ENCODE data around the gene SNRPD3.
A peak's percentile ranks its signal among the peaks of the same experiment; 100 is the strongest.
"Not testable (repeated sequence)": the region's sequence is repeated elsewhere in the genome, so short reads cannot be mapped to it uniquely, and the experiment has no call there.

Gene SNRPD3

DNA sequence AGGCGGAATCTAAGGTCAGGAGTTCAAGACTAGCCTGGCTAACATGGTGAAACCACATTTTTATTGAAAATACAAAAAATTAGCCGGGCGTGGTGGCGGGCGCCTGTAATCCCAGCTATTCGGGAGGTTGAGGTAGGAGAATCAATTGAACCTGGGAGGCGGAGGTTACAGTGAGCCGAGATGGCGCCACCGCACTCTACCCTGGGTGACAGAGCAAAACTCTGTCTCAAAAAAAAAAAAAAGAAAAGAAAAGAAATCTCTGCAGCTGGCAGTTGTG lies 37.7 kb downstream of the SNRPD3 start:
- not testable (repeated sequence) for DNase-seq

DNA sequence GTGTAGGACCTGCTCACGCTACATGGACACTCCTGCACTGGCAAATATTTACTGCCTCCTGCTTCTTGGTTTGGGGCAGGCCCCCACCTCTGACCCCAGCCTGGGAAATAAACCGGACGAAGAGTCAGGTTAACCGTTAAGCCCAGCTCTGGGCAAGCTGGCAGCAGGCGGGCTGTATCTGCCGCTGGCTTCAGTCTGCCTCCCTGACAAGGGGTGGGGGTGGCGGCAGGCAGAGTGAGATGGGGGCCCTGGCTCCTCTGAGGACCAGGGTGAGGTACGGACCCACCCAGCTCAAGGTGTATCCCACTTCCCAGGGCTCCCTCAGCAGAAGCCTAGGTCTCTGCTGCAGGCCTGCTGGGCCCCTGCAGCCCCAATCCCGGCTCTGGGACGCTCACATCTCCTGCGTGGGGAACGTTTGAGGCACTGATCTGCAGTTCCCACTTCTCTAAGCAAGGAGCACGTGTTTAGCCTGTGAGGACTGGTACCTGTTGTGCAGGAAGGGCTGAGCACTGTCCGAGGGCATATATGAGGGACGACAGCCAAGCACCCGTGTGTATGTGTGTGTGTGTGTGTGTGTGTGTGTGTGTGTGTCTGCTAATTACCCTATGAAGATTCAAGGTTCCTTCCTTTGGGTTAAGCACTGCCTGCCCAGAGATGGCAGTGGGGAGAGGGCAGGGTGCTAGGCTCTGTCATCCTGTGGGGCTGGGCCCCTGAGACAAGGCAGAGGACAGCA lies 38.2 kb downstream of the SNRPD3 start:
- DNase-seq = no peak

DNA sequence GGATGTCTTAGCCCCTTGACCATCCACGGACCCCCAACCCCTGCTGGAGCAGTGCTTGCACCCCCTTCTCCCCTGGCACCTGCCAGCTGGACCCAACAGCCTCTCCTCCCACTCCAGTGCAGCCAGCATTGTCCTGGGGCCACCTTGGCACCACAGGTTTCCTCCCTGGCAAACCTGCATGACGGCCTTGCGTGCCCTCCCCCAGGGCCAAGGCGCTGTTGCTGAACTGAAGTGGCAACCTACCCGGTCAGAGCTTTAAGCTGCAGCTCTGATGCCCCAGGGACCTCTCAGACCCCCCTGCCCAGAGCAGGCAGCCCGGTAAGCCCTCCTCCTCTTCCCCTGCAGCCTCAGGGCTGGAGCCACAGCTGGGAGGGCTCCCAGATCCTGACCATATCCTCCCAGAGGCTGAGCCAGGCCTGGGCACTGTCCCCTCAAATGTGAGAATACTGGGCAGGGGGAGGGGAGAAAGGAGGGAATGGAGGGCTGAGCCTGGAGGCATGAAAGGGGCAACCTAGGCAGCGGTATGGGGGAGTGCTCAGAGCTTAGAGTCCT lies 38.8 kb downstream of the SNRPD3 start:
- no peak for DNase-seq

DNA sequence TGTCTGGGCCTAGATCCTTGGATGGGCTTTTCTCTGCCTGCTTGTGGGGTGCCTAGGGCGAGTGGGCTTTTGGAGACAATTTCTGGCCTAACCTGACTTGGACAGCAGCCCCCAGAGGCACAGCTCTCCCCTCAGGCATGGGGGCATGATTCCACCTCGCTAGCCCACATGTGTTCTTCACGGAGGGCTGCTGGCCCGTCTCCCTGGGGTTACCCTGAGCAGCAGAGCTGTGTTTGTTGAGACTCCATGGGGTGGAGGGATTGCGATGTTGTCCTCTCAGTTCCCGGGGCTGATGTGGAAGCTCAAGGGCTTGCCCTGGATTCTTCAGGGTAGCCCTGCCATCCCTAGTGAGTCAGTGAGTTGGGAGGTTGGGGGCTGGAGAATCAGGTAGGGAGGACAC lies 39.4 kb downstream of the SNRPD3 start:
- no peak for DNase-seq

DNA sequence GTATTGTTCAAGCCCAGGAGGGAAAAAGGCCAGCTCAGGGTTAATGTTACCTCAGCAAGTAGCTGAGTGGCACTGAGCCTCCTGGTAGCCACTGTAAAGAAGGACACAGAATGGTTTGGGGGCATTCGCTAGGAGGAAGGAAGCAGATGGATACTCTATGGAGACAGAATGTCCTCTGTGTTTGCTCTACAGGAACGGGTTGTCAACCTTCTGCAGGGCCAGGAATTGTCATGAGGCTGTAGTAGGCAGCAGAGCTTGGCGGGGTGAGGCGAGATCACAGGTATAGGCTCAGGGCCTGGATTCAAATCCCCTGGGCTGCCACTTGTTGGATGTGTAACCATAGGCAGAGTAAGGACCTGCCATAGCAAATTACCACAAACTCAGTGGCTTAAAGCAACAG lies 40.1 kb downstream of the SNRPD3 start:
- no peak for DNase-seq

DNA sequence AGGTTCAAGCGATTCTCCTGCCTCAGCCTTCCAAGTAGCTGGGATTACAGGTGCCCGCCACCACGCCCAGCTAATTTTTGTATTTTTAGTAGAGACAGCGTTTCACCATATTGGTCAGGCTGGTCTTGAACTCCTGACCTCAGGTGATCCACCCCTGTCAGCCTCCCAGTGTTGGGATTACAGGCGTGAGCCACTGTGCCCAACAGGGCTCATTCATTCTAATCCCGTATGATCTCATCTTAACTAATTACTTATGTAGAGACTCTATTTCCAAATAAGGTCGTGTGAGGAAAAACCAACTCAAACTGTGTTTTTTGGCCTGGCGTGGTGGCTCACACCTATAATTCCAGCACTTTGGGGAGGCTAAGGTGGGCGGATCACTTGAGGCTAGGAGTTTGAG lies 41.3 kb downstream of the SNRPD3 start:
- not testable (repeated sequence) for DNase-seq

DNA sequence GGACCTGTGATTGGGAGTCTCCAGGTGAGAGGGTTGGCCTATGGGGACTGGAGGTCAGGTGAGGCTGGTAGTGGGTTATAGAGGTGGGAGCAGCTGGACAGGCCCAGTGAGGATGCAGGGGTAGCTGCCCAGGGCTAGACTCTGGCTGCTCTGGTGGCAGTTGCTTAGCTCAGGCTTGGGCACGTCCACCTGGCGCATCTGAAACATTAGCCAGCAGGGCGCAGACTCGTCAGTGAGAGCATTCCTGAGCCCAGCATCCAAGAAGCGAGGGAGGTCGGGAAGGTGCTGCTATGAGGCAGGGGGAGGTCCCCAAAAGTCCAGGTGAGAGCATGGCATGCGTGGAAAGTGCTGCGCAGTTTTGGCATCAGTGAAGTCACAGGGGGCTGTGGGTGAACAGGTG lies 43.7 kb downstream of the SNRPD3 start:
- no peak for DNase-seq

DNA sequence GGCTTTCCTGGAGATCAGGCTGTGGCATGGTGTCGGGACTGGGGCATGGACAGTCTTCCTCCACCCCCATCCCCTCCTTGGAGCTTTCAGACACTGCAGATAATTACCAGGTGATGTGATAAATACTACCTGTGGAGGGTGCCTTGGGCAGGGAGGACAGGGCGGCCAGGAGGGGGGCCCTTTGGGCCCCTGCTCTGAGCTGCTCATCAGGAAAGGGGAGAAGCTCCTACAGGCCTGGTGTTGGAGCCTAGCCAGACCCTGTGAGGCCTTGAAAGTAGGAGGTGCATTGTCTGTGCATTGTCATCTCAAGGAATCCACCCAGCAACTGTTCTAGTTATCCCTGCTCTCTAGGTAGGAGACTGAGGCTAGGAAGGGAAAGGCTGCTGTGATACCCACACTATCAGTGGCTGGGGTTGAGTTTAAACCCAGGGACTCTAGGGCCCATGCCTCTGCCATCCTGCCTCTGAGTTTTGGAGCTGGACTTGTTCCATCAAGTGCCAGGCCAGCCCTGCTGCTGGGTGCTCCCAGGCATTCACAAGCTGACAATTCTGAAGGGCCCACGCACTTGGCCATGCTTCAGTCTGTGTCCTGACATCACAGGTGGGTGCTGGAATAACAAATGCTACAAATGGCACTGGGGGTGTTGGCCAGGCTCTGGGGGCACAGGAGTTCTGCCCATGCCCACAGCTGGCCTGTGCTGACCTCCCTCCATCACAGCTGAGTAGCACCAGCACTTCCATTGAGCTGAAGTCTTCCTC lies 44.3 kb downstream of the SNRPD3 start:
- not testable (repeated sequence) for DNase-seq

DNA sequence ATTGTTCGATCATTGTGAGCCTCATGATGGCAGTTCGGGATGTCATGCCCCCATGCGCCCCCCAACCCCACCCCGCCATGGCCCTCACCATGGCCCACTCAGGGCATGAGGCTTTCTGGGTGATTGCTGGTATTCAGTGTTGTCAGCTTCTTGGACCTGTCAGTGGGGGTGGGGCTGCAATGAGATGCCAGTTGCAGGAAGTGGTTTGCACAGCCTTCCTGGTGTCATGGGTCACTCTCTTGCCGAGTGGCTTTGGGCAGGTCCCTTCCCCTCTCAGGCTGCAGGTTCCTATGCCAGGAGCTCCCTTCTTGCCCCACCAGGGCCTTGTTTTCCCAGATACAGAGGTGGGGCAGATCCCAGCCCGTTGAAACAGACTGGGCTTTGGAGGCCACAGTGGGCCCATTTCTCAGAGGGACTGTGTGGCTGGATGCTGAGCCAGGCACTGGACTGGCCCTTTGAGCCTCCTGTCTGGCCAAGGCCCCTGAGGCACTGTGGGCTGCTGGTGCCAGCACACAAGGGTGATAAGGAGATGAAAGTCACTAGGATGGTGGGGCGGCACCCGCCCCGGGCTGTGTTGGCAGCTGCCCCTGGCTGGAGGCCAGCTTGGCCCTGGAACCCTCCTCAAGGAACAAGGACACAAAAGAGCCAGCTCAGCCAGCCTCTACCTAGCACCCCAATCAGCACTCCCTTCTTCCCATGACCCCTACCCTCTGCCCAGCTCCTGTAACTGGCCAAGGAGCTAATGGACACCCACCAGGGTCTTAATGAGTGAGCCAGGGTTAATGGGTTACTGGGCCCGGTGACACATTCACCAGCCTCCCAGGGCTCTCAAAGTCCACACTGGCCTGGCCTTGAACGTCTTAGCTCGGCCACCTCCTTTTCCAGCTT lies 45.7 kb downstream of the SNRPD3 start:
- DNase-seq = no peak

DNA sequence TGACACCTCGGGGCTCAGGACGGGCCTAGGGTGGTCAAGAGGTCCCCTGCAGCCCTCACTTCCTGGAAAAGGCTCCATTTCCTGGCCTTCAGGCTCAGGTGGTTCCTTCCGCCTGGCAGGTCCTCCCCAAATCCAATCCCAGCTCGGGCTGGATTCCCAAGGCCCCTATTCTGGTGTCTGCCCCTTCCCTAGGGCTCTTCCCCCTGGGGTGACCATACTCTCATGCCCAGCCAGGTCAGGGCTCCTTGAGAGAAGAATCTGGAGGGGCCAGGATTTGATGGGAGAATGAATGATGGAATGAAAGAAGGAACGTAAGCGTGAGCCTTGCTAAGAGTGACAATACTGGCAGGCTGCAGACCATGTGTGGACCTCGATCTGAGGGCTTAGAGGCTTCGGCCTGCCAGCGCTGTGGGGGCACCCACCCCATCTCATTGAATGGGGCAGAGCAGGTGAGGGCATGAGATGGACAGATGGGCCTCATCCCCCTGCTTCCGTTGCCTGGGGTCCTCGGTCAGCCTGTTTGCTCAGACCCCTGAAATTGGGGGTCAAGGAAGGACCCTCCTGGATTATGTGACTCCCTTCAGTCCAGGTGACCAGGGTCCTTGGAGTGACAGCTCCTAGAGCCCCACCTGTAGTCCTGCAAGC lies 46.4 kb downstream of the SNRPD3 start:
- not testable (repeated sequence) for DNase-seq

DNA sequence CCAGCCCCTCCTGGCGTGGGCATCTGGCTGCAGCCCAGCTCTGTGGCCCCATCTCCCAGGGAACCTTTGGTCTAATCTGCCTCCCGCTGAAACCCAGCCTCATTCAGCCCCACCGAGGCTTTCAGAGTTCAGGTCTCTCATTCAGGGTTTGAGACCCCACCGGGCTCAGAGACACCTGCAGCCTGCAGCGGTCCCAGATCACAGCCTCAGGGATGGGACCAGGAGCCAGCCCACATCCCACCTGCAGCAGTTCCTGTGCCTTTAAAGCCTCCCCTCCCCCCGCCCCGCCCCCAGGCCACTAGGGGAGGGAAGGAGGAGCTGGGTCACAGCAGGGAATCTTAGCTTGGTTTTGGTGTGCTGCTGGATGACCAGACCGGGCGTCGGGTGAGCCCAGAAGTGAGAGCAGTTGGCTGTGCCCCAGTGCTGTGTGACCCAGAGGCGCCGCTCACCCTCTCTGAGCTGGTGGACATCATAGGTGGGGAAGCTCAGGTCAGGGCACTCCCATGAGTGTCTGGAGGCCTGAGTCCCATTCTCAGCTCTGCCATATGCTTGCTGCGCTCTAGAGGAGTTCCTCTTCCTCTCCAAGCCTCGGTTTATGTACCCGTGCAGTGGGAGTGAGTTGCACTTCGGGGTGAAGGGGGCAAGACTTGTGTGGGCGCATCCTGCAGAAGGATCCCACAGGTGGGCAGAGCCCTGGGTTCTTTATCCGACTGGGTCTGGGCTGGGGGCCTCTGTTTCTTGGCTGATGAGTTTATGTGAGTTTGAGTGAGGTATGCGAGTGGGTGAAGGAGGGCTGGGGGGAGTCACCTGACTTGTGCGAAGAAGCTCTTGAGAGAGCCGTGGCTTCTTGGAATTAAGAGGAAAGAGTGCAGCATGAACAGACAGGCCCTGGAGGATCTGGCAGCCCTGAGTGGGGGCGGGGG lies 47.3 kb downstream of the SNRPD3 start, which contains the start of gene GGT1:
Gene GGT1 (plus strand): TSS at position 347 of the 923 bp plus-strand sequence. CDS start 7,889 bp downstream, outside the sequence.
- not testable (repeated sequence) for DNase-seq

DNA sequence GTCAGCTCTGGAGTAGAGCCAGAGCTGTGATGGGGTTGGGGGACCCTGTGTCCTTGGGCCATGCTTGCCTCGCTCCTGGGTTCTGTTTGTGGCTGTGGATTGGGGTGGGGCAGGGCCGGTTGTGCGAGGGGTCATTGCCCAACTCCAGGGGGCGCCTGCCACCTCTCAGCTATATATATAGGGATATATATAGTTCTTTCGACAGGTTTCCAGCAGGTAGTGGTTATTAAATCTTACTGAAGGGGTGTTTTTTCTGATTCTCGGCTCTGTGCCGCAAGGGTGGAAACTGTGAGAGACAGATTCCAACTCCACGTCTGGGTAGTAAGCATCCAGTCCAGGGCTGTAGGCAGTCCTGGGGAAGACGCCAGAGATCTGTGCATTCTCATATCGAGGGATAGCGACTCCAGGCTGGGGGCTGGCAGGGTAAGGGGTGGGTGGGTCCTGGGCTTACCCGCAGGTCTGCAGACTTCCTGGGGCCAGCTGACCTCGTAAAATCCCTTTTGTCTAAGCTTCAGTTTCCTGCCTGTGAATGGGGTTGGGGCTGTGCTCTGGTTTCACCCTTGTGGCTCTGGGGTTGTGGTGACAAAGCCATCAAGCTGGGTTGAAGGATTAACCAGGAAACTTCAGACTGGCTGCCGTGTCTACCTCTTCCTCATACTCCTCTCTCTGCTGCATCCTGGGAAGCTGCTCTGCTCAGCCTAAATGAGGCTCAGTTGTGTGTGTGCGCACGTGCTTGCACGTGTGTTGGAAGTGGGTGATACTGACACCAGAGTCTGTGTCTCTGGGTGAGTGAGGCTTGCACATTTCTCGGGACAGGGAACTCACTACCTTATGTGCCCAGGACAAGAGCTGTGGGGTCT lies 48.2 kb downstream of the SNRPD3 start:
- not testable (repeated sequence) for DNase-seq

DNA sequence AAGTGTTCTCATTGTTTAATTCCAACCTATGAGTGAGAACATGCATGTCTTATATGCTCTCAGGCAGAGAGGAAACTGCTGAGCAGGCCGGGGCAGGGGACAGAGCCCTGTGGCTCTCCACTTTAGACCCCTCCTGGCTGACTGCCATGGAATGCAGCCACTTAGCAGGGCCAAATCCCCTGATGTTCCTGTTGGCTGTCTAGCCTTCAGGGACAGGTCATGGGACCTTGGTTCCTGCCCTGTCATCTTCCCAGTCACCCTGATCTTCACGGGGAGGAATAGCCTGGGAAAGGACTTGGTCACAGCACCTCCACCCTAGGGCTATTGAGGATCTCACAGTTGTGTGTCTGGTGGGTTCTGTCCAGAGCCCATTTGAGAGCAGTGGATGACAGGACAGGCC lies 50.5 kb downstream of the SNRPD3 start:
- not testable (repeated sequence) for DNase-seq

DNA sequence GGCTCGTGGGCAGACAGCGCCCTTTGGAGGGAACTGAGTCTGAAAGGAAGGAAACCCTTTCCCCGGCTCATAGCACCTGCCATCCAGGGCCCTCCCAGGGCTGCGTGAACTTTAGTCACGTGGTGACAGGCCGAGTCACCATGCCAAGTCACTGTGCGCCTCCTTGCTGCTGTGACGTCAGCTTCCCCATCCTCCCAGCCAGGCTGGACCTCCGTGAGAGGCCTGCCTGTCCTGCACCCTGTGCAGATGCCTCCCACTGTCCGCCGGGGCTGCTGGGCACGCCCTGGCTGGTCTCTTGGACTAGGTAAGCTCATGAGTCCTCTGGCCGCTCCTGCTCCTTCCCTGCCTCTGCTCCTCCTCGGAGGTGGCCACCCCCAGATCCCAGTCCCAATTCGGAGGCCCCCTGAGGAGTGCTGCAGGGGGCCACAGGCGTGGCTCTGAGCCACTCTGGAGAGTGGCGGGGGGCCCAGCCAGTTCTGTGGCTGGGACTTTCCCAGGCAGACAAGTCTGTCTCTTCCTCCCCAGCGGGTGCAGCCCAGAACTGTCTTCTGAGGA lies 51.7 kb downstream of the SNRPD3 start:
- DNase-seq = peak; percentile 18

DNA sequence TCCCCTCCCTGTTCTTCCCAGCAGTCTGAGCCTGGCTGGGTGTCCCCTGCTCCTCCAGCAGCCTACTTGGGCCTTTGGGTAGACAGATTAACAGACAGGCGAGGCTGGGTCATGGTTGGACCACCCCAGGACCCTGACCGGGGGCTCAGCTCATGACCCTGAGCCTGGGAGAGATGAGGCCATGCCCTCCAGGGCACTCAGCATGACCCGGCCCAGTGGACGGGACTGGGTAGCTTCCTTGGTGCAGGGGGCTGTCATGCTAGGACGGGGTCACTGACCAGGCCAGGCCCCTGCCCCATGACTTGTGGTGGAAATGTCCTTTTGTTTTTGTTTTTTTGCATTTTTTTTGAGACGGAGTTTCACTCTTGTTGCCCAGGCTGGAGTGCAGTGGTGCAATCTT lies 52.5 kb downstream of the SNRPD3 start:
- DNase-seq = not testable (repeated sequence)

DNA sequence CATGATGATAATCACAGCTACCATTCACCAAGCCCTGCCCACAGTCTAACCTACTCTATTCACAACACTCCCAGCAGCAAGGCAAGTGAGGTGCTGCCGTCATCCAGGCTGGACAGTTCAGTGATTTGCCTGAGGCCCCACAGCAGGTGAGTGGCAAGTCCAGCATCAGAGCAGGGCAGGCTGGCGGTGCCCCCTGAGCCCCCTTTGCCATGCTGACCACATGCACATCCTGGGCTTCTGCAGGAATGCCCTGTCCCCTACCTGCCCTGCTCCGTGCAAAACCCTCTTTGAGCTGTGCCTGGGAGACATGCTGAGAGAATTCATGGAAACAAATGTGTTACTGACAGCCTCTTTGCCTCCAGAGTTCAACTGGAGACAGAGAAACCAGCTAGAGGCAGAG lies 54.1 kb downstream of the SNRPD3 start:
- DNase-seq = not testable (repeated sequence)

DNA sequence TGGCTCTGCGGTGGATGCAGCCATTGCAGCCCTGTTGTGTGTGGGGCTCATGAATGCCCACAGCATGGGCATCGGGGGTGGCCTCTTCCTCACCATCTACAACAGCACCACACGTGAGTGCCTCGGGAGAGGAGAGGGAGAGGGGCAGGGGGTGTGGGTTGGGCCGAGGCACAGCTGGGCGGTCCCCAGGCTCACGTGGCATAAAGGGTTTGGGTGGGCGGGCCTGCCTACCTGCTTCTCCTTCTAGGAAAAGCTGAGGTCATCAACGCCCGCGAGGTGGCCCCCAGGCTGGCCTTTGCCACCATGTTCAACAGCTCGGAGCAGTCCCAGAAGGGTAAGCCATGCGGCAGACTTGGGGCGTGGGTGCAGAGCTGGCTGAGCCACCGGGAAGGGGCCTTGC lies 59.0 kb downstream of the SNRPD3 start:
- not testable (repeated sequence) for DNase-seq

DNA sequence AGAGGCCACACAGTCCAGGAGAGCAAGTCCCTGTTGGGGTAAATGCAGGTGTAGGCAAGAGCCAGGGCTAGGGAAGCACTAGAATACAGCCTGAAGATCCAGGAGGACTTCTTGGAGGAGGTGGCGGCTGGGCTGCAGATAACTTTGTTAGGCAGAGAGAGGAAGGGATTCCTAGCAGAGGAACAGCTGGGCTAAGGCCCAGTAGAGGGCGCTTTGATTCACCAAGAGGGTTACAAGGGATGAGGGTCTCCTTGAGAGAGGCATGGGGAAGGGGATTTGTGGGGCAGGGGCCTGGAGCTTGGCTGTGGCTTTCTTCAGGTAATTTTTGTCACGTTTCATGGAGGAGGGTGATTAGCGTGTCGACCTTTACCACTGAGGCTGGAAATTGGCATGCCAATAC lies 65.4 kb downstream of the SNRPD3 start:
- DNase-seq = not testable (repeated sequence)

DNA sequence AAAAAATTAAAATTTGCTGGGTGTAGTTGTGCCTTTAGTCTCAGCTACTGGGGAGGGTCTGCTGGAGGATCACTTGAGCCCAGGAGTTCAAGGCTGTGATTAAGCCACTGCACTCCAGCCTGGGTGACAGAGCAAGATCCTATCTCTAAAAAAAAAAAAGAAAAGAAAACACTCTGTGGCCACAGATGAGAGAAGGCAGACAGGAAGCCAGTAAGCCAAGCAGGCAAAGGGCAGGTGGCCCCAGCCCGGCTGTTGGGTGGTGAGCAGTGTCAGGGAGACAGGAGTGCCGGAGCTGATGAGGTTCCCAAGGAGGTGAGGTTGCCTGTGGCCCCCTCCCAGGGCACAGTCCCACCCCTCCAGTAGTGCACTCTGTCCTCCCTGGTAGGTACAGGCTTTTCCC lies 66.8 kb downstream of the SNRPD3 start:
- DNase-seq = not testable (repeated sequence)
